ENCODE data around the gene RPLP2.

Gene RPLP2

GRCh38 chr11:796565-797295 lies 13.0 kb upstream of the RPLP2 start:
- in situ Hi-C loops (cut with HindIII; ENCODE audit: low pct_ligation_motif_present, low sequenced_read_pairs), result no loop called here
- Histone ChIP-seq H3K27ac (peak overlapping the region; percentile 79), H3K36me3 (replicated peaks) (peaks cover 21% of the 10 kb centered on the region), H3K27me3 (replicated peaks) (no peaks in the 10 kb centered on the region), H3K4me3 (ENCODE audit: low read depth, low read length) (peak overlapping the region; percentile 80)
- DNase-seq, result no peak
- TF ChIP-seq CTCF (IDR thresholded peaks at IDR 0.05; ENCODE audit: low read depth, low read length, missing control alignments), result no peak

- peaks cover 22% of the 10 kb centered on the region for H3K36me3 ChIP-seq (replicated peaks)
- H3K27me3 ChIP-seq (replicated peaks), result no peaks in the 10 kb centered on the region
- DNase-seq, result peak; percentile 85
- no peak for TF ChIP-seq CTCF (IDR thresholded peaks at IDR 0.05; ENCODE audit: low read depth, low read length, missing control alignments)
- peak overlapping the region; percentile 79 for H3K27ac ChIP-seq
- in situ Hi-C loops (cut with HindIII; ENCODE audit: low pct_ligation_motif_present, low sequenced_read_pairs), result no loop called here
- H3K4me3 ChIP-seq (ENCODE audit: low read depth, low read length), result peak overlapping the region; percentile 80
Measured at GRCh38 chr11:797296-798092, 12.3 kb upstream of the RPLP2 start.

DNA sequence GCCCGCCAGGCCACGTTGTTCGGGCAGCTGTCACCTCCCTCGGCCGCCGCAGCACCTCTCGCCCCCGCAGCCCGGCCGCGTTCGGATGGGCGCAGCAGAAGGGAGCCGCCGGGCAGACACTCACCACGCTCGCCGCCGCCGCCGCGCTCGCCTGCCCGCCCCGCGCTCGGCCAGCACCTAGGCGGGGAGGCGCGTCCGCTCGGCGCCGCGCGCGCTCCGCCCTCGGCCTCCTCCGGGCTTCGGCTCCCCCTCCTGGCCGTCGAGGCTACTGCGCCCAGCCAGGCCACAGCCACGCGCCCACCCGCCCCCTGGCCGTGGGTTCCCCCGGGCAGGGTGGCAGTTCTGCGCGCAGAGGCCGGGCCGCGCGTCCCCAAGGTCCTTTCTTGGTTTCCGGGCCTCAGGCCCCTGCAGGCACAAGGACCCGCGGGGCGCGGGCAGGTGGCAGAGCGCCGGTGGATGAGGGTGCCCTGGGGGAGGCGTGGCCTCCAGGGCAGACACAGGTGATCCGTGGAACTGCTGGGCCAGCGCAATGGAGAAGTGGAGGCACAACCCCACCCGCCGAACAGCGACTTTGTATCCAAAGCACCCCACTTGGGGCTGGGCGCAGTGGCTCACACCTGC lies 11.6 kb upstream of the RPLP2 start, which contains the start of gene SLC25A22:
TSS of gene SLC25A22 (minus strand) at position 189 of the 621 bp plus-strand sequence. CDS start 3,275 bp downstream, outside the sequence.
- H3K36me3 ChIP-seq (replicated peaks), result peaks cover 20% of the 10 kb centered on the region
- TF ChIP-seq CTCF (IDR thresholded peaks at IDR 0.05; ENCODE audit: low read depth, low read length, missing control alignments), result peak; percentile 60
- H3K27me3 ChIP-seq (replicated peaks), result no peaks in the 10 kb centered on the region
- in situ Hi-C loops (cut with HindIII; ENCODE audit: low pct_ligation_motif_present, low sequenced_read_pairs), result no loop called here
- peak within 1 kb of the TSS; percentile 79 for H3K27ac ChIP-seq
- peak within 1 kb of the TSS; percentile 80 for H3K4me3 ChIP-seq (ENCODE audit: low read depth, low read length)
- DNase-seq, result peak; percentile 57

- no peak for TF ChIP-seq CTCF (IDR thresholded peaks at IDR 0.05; ENCODE audit: low read depth, low read length, missing control alignments)
- Histone ChIP-seq H3K4me3 (ENCODE audit: low read depth, low read length) (no peak overlapping the region), H3K27me3 (replicated peaks) (no peaks in the 10 kb centered on the region), H3K27ac (no peak overlapping the region), H3K36me3 (replicated peaks) (peaks cover 13% of the 10 kb centered on the region)
- no peak for DNase-seq
- in situ Hi-C loops (cut with HindIII; ENCODE audit: low pct_ligation_motif_present, low sequenced_read_pairs), result no loop called here
Measured at GRCh38 chr11:799641-800316, 10.0 kb upstream of the RPLP2 start.

GRCh38 chr11:800473-800872 lies 9.3 kb upstream of the RPLP2 start:
- Histone ChIP-seq H3K27me3 (replicated peaks) (no peaks in the 10 kb centered on the region), H3K27ac (no peak overlapping the region), H3K4me3 (ENCODE audit: low read depth, low read length) (no peak overlapping the region), H3K36me3 (replicated peaks) (peaks cover 13% of the 10 kb centered on the region)
- DNase-seq, result no peak
- TF ChIP-seq CTCF (IDR thresholded peaks at IDR 0.05; ENCODE audit: low read depth, low read length, missing control alignments), result no peak
- in situ Hi-C loops (cut with HindIII; ENCODE audit: low pct_ligation_motif_present, low sequenced_read_pairs), result no loop called here
